Stimulated activated CD8-positive, alpha-beta memory T cell treated with anti-CD3 and anti-CD28 coated beads, Interleukin-15, amount 100 ng/mL, for 4 hours (primary cell): ENCODE results near the gene ANTKMT.
"Not testable (repeated sequence)": the region's sequence is repeated elsewhere in the genome, so short reads cannot be mapped to it uniquely, and the experiment has no call there.

Experiments
- DNase-seq, 2 donors: peaks; one replicate each; pipeline ENCODE4 v3.0.0-alpha.2; 2020; ENCODE audit warnings: low read depth in 2 of 2

The ANTKMT gene

DNA sequence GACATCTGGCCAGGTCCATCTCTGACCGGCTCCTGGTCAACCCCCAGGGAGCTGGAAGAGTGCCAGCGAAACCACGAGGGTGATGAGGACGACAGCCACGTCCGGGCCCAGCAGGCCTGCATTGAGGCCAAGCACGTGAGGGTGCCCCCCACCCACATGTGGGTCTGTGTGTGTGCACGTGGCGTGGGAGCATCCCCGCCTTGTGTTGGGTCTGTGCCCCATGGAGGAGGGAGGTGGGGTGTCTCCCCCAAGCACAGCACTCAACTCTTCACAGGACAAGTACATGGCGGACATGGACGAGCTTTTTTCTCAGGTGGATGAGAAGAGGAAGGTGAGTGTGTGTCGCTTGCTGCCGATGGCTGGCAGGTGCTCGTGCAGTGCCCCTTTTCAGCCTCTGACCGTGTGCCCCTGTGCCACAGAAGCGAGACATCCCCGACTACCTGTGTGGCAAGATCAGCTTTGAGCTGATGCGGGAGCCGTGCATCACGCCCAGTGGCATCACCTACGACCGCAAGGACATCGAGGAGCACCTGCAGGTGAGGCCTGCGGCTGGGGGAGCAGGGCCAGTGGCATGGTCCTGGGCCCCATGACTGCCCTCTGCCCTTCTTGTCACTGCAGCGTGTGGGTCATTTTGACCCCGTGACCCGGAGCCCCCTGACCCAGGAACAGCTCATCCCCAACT lies 39.1 kb upstream of the ANTKMT start:
- no peak for DNase-seq

- DNase-seq, result no peak
These were observed 38.2 kb upstream of the ANTKMT start for GRCh38 chr16:682493-683395.

DNA sequence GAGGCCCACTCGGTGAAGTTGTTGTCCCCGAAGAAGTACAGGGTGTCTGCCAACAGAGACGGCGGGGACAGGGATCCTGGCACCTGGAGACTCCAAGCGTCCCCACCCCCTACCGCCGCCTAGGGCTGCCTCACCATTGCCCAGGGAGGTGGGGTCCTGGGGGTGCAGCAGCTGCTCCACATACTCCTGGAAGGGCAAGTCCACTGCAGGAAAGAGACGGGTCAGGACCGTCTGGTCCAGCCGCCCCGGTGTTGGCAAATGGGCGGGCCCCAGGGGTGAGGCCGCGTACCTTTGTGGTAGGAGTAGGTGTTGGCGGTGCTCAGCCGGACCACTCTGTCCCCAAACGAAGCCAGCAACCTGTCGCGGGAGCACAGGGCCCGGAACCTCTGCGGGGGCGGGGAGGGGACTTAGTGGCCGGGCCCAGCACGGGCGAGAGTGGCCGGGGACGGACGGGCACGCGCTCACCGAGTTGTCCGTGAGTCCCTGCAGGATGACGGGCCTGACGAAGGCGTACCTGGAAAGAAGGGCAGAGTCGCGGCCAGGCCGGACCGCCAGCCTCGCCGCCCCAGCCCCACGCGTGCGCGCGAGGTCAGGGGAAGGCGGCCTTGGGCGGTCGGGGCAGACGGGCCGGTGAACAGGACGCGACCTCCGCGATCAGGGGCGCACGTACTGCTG lies 37.4 kb upstream of the ANTKMT start:
- no peak for DNase-seq

DNA sequence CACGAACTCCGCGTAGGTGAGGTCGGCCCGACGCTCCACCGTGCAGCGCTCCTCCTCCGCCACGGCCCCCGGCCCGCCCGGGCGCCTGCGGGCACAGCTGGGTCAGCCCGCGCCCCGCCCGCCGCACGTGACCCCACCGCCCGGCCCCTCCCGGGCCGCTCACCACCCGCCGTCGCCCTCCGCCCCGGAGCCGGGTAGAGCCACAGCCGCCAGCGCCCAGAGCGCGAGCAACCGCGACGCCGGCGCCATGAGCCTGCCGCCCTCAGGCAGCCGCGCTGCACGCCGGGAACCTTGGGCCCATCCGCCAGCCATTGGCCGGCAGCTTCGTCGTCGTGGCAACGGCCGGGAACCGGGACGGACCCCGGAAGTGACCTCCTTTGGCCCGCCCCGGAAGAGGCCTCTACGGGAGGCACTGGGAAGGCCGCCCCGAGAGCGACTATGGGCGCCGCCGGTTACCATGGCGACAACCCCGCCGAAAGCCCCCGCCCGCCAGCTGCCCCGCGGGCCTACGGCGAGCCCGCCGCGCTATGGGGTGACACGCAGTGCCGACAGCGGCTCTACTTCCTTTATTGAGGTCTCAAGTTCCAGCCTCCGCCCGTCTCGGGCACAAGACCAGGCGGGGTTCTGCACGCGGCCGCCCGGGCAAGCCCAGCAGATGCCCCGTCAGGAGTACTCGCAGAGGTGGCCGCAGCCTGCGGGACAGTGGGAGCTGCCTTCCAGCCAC lies 36.7 kb upstream of the ANTKMT start, which contains the start of gene JMJD8:
Gene JMJD8 (minus strand): TSS at position 264 of the 724 bp plus-strand sequence. CDS start 15 bp downstream, at position 249.
- peak; percentile 91 to 94 for DNase-seq

- no peak for DNase-seq
These were observed 35.8 kb upstream of the ANTKMT start for GRCh38 chr16:684961-685696.

GRCh38 chr16:685967-686366 lies 35.0 kb upstream of the ANTKMT start:
- DNase-seq, result no peak

DNA sequence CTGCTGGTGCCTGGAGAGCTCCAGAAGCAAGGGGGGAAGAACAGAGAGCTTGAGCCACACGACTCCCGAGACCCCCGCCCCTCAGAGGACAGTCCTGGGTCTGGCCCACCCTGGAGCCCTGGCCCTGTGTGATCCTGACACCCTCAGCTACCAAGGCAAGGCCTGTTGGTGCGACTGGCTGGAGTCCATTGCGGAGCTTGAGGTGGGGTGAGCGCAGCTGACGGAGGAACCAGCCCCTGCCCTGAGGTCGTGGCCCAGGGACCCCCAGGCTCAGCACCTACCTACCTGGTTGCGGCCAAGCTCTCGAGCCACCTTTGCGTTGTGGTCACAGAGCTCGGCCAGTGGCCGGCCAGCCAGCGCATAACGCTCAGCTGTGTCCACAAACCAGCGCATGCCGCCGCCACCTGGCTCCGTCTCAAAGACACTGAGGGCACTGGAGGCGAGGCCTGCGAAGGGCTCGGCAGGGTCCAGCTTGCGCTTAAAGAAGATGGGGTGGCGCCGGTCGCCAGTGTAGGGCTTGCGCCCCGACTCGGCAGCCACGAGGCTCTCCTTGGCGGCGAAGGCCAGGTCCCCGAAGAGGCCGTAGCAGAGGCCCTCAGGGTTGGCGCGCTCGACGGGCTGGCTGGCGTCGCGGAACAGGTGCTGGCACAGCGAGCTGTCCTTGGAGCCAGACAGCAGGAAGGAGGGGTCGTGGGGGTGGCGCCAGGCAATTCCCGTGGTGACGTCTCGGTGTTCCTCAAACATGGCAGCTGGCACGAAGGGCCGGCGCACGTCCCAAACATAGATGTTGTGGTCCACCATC lies 34.3 kb upstream of the ANTKMT start:
- DNase-seq, result no peak

DNA sequence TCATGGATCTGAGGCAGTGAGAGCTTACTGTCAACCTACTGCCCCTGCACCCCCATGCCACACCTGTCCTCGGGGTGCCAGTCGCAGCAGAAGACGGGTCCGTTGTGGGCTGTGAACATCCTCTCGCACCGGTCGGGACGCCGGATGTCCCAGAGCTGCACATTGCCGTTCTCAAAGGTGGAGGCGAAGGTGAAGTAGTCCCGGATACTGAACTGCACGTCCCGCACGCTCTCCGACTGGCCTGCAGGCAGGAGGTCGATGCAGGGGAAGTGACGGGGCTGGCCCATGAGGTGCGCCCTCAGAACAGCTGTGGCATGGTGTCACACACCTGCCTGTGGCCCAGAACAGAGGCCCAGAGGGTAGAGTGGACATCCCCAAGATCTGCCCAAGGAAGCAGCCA lies 33.4 kb upstream of the ANTKMT start:
- no peak for DNase-seq

GRCh38 chr16:689175-689897 lies 31.6 kb upstream of the ANTKMT start:
- no peak for DNase-seq

GRCh38 chr16:691242-691641 lies 29.7 kb upstream of the ANTKMT start:
- DNase-seq, result not testable (repeated sequence)

DNA sequence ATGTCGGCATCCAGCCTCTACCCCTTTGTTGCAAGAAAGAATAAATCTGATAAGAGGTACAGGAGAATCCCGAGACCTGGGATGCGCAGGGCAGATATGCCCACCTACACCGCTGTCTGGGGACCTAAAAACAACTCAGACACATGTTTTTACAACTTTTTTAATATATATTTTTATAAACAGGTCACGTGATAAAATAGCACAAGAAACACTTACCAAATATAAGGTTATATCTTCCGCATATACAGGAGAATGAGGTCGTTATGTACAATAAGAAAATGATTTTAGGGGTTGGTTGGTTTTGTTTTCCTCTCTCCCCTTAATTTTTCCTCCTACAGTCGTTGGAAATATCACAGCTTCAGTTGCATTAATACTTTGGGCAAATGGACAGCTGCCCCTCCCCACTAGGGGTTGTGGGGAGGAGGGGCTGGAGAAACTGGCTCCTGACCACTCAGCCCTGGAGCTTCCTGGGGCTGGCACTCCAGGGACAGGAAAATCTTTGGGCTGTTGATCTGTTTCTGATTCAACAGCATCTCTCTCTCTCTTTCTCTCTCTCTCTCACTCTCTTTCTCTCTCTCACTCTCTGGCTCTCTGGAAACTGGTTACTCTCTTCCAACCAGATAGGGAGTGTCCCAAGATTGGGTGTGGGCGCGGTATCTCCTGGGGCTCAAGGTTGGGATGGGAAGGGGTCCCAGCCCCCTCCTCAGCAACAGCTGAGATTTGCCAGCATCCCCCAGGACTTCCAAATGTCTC lies 28.4 kb upstream of the ANTKMT start:
- DNase-seq, result no peak

DNA sequence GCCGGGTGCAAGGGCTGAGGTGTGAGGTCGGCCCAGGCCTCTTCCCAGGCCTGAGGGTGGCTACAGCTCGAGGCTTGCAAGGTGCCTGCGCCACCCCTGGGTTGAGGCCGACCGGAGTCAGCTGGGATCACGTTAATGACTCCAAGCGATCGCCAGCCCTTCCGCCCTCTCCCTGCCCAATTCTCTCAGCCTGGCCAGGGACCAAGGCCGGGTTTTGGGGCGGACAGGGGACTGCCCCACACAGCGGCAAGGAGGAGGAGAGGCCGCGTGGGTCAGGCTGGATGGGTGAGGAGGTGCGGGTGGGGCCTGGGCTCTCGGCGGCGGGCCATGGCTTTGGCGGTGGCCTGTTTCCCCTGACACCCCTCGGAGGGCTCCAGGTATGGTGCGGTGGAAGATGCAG lies 27.6 kb upstream of the ANTKMT start:
- no peak for DNase-seq

- no peak for DNase-seq
These were observed 27.2 kb upstream of the ANTKMT start for GRCh38 chr16:693766-694165.

DNA sequence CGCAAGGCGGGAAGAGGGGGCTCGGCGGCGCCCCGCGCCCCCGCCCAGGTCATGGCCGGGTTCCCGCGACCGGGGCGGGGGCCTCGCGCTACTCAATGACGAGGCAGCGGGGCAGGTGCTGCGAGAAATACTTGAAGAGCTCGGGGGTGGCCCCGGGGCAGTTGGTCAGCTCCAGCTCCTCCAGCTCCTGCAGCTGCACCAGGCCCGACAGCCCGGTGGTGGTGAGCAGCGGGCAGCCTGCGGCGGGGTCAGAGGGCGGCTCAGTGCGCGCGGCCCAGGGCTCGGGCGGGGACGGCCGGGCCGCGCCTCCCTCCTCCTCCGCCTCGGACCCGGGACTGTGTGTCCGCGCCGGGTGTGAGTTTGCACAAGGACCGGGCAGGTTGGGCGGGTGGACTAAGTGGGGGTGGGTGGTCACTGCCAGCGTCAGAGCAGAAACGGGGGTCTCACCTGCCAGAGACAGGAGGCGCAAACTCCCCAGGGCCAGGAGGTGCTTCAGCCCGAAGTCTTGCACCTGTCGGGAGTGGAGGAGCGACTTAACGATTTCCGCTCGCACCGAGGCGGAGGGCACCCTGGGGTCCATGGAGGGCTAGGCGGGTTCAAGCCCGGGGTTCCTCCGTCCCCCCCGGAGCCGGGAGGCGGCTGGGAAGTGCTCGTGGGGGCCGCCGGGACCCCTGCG lies 26.6 kb upstream of the ANTKMT start:
- no peak for DNase-seq

DNA sequence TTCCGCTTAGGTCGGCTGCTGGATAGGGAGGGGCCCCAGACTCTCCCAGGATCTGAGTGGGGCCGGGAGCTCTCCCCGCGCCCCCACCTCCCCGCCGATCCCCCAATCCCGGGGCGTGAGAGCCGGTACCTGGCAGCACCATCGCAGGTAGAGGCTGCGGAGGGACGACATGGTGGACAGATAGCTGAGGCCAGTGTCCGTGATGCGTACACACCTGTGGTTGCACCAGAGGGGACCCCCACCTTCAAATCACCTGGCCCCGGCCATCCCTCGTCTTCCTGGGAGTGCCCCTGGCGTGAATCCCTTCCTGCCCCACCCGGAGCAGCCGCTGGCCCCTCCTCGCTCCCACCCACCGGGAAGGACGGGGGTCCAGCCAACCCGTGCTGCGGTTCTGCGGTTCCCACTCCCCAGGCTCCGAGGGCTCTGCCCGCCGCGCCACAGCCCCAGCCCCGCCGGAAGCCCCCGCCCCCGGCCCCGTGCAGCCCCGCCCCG lies 26.0 kb upstream of the ANTKMT start:
- DNase-seq, result no peak

GRCh38 chr16:695355-696089 lies 25.4 kb upstream of the ANTKMT start:
- peak; percentile 43 to 49 for DNase-seq

DNA sequence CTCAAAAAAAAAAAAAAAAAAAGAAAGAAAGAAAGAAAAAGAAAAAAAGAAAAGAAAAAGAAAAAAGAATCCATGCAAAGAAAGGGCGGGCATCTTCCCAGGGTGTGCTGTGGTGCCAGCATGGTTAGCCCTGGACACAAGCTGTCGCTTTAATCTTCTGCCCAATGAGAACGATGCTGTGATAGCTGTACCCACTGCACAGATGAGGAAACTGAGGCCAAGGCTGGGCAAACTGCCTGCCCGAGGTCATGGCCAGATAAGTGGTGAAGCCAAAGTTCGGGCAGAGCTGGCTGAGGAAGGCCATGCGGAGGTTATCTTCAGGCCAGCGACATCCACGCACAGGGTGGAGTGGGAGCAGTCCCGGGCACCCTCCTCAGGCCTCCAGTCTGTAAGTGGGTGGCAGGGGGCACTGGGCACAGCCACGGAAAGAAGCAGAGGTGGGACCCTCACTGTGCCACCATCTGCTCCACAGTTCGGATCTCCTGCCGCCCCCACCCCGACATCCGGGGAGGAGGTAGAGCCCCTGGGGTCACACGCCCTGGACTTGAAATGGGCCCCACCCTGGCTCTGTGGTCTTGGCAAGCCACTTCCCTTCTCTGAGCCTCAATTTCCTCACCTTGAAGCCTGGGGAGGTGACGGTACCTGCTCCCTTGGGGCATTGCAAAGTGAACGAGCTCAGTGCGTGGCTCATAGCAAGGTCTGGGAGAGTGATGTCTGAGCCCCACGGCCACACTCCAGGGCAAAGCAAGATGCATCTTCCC lies 21.9 kb upstream of the ANTKMT start:
- no peak for DNase-seq
